ENCODE measurements around the gene CLEC20A.

Gene CLEC20A

DNA sequence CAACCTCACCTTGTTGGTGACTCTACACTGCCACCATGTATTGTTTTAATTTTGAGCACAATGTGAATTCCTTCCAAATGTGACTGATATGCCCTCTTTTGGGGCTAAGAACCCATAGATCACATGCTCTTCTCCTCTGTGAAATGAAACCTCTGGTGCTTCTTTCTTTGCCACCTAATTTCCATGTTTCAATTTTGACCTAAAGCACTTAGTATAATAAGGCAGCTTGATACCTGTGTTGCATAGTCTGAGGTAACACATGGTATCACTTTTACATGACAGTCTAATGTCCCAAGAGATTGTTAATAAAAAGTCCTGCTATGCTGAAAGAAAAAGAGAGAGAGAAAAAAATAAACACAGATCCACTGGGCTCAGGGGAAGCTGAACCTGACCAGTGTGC, 24.2 kb downstream of the CLEC20A start:
- DNase-seq (ENCODE audit: low read depth) = no peak

- DNase-seq (ENCODE audit: low read depth) = no peak
Observed at GRCh38 chr1:178470411-178470960, 26.3 kb downstream of the CLEC20A start.

DNA sequence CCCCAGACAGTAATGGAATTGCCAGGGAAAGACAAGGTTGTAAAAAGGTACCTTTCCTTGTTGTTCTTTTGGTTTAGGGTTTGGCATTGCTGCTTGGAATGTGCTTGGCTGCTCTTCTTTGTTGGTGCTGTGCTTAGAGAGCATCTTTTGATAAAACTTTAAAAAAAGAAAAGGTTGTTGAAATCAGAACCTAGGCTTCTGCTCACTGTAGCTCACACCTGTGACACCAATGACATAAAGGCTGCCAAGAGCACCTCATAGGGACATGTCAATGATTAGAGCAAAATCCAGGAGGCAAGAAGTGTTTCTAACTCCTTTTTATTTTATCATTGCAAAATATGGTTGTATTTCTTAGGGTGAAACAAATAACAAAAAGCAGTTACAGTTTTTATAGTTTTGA, 28.9 kb downstream of the CLEC20A start:
- DNase-seq (ENCODE audit: low read depth) = no peak

- no peak for DNase-seq (ENCODE audit: low read depth)
Observed at GRCh38 chr1:178465011-178465410, 31.8 kb downstream of the CLEC20A start.

DNA sequence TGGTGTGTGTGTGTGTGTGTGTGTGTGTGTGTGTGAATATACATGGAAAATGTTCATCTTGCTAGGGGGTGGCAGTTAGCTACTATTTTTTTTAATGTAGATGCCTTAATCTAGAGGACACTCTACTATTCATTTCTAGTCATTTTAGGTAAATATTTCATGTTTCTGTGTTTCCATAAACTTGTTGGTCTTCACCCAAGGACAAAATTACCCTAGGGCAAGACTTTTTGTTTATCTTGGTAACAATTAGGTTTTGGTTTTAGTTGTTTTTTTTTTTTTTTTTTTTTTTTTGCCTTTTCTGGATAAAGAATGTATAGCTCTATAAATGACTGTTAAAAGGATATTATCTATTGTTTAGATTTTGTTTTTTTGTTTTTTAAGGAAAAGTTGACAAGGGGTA, 32.2 kb downstream of the CLEC20A start:
- no peak for DNase-seq (ENCODE audit: low read depth)

DNA sequence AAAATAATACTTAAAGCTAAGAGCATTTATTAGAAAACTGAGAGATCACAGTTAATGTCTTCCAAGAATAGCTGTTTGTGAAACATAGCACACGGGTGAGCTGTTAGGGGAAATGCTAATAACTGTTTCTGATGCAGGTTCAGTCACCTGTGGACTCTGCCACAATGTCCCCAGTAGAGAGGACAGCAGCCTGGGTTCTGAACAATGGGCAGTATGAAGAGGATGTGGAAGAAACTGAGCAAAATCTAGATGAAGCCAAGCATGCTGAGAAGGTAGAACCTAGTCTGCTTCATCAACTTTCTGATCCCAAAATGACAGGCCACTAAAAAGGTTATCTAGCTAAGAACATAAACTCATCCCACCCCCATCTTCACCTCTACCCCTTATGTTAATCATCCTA, 32.6 kb downstream of the CLEC20A start:
- no peak for DNase-seq (ENCODE audit: low read depth)

DNA sequence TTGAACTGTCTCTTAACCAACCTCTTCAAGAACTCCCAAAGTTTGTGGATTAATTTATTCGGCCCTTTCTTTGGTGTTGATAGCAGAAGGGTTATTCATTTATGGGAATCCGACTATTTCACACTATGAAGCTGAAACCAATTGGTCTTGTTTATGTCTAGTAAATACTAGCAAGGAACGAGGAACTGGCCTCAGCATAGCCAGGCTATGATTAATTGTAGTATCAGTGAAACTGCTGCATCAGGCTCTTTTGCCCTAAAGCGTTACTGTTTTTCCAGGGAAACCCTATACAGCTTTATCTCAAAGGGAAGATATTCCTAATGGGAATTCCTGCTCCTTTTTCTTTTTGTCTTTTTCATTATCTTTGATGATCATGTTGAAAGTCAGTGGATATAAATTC, 35.1 kb downstream of the CLEC20A start:
- DNase-seq (ENCODE audit: low read depth) = no peak

DNA sequence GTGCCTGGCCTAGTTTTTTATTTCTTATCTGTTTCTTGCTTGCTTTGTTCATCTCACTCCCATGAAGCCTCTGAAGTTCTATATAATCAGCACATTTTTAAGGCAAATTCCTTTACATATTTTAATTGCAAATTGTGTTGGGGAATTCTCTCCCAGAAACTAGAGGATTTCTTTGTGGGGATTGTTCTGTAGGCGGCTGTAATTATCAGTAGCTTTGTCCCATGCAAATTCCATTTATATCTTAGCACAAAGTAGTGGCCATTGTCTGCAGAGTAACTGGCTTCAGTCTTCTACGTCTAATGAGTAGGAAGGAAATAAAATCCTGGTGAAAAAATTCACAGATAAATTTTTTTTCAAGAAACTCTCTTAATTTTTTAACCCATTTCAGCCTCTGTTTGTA, 35.7 kb downstream of the CLEC20A start:
- no peak for DNase-seq (ENCODE audit: low read depth)

GRCh38 chr1:178458203-178458602, 38.6 kb downstream of the CLEC20A start:
- DNase-seq (ENCODE audit: low read depth) = no peak

GRCh38 chr1:178457651-178458050, 39.1 kb downstream of the CLEC20A start:
- DNase-seq (ENCODE audit: low read depth) = no peak

GRCh38 chr1:178456472-178456871, 40.3 kb downstream of the CLEC20A start:
- DNase-seq (ENCODE audit: low read depth) = no peak

DNA sequence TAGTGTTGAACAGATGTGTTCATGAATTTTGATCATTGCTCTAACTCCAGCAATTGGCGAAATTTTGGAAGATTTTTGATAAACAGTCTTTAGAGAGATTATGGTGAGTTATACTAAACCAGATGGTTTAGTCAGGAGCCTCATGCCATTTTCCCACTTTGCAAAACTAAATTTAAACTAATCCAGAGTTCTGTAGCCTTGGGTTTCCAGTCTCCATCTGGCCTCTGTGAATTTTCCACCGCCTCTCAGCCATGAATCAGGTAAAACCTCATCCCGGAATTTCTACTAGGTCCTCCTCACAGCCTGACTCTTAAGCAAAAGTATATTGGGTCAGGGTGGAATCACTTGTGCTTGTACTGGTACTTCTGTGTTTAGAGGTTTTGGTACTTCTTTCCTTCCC, 44.8 kb downstream of the CLEC20A start:
- no peak for DNase-seq (ENCODE audit: low read depth)

- no peak for DNase-seq (ENCODE audit: low read depth)
Observed at GRCh38 chr1:178451529-178451928, 45.2 kb downstream of the CLEC20A start.

GRCh38 chr1:178450871-178451270, 45.9 kb downstream of the CLEC20A start:
- no peak for DNase-seq (ENCODE audit: low read depth)

DNA sequence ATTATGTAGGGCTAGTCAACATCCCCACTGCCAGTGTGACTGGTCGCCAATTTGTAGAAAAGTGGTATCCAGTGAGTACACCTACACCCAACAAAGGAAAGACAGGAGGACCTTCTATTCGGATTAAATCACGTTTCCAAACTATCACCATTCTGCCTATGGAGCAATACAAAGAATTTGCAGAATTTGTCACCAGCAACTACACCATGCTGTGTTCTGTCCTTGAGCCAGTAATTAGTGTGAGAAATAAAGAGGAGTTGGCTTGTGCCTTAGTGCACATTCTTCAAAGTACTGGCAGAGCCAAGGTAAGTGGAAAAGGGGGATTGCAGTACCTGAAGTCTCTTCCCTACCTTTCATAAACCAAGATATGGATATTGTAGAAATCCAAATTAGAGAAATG, 53.8 kb downstream of the CLEC20A start:
- no peak for DNase-seq (ENCODE audit: low read depth)

DNA sequence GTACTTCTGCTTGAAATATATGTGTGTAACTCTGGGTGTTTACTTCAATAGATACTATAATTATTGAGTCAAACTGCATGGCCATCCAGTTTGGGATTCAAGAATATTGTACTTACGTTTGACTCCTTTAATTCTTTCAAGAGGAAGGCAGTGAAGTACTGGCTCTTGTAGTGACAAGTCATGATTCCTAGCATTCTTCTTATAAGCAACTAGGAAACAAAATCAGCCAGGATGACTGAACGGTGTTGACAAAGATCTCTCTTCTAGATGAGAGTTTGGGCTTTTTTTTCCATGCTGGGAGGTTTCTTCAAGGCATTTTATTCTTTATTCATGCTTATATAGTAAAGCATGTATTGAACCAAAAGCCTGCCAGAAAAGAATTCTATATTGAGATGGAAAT, 58.3 kb downstream of the CLEC20A start:
- DNase-seq (ENCODE audit: low read depth) = no peak

DNA sequence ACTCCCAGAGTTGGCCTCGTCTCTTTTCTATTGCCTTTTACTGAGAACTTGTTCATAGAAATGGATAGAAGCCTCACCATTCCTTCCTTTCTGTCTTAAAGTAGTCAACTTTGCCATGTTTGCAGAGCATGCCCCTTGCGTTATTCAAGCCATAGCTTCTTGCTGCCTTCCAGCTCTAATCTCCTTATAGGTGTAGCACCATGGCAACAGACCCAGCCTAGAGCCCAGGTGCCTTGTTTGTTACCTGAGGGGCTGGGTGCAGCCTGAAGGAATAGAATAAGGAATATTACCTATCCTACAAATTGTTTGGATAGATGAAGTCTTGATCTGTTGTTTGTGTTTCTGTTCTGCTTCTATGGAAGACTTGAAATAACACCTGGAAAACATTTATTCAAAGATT, 59.9 kb downstream of the CLEC20A start:
- DNase-seq (ENCODE audit: low read depth) = no peak

- no peak for DNase-seq (ENCODE audit: low read depth)
Observed at GRCh38 chr1:178434899-178435435, 61.8 kb downstream of the CLEC20A start.

DNA sequence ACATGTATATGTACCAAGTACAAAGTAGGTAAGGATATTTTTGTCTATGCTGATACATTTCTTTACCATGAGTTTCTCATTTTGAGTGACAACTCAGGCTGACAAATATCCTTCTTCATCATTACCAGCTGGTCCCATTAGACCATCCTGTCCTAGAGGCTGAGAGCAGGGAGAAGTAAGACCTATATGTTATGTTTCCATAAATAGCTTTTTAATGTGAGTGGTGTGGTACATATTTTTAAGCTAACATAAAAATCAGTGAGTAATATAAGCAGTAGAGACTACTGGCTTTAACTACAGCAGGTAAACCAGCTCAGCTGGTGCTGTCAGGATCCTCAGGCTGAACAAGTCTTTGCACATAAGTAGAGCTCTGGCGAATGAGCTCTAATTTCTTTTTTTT, 62.4 kb downstream of the CLEC20A start:
- no peak for DNase-seq (ENCODE audit: low read depth)
